H9 (cell line): Measurements from ENCODE around the gene TMEM236. TPM values are rescaled to one million over a fixed set of nuclear protein-coding genes. Genes with fewer than 3 reads are reported as not detected.

ENCODE experiments used
- DNase-seq: peaks from one replicate; pipeline ENCODE4 v3.0.0-alpha.2; 2017
- H2AFZ ChIP-seq: one replicate; pipeline ENCODE4 v1.6.1; 2013; ENCODE audit warnings: mild to moderate bottlenecking, low read length, control low read depth, moderate library complexity
- H2AK5ac ChIP-seq: 2 replicates; pipeline ENCODE4 v1.6.1; 2013; ENCODE audit warnings: low read length, control low read depth, mixed read lengths; ENCODE audit not compliant: insufficient read length
- H2BK120ac ChIP-seq: one replicate; pipeline ENCODE4 v1.6.1; 2013; ENCODE audit warnings: low read depth, mild to moderate bottlenecking, low read length, control low read depth, inconsistent platforms; ENCODE audit not compliant: poor library complexity, severe bottlenecking
- H2BK12ac ChIP-seq: 2 replicates; pipeline ENCODE4 v1.6.1; 2013; ENCODE audit warnings: low read length, control low read depth, mixed read lengths, low read depth; ENCODE audit not compliant: insufficient read length
- H2BK15ac ChIP-seq: 2 replicates; pipeline ENCODE4 v1.6.1; 2013; ENCODE audit warnings: low read depth, low read length, control low read depth
- H2BK20ac ChIP-seq: one replicate; pipeline ENCODE4 v1.6.1; 2013; ENCODE audit warnings: low read depth, mild to moderate bottlenecking, low read length, control low read depth, inconsistent platforms; ENCODE audit not compliant: poor library complexity, severe bottlenecking
- H2BK5ac ChIP-seq: 2 replicates; pipeline ENCODE4 v1.6.1; 2013; ENCODE audit warnings: low read length, control low read depth, mixed read lengths; ENCODE audit not compliant: insufficient read length
- H3K14ac ChIP-seq: 2 replicates; pipeline ENCODE4 v1.6.1; 2013; ENCODE audit warnings: low read length, control low read depth; ENCODE audit not compliant: insufficient read depth
- H3K18ac ChIP-seq: 2 replicates; pipeline ENCODE4 v1.6.1; 2013; ENCODE audit warnings: low read depth, mild to moderate bottlenecking, mixed read lengths, low read length, control low read depth; ENCODE audit not compliant: insufficient read length
- H3K23ac ChIP-seq: 2 replicates; pipeline ENCODE4 v1.6.1; 2013; ENCODE audit warnings: low read length, control low read depth, mixed read lengths, low read depth; ENCODE audit not compliant: insufficient read length
- H3K23me2 ChIP-seq: 2 replicates; pipeline ENCODE4 v1.6.1; 2013; ENCODE audit warnings: low read depth, mild to moderate bottlenecking, mixed read lengths, low read length, control low read depth; ENCODE audit not compliant: insufficient read length, poor library complexity, severe bottlenecking
- H3K27ac ChIP-seq: 2 replicates; pipeline ENCODE4 v1.5.1; 2013; ENCODE audit warnings: low read length, control low read depth, mixed read lengths, low read depth; ENCODE audit not compliant: insufficient read length
- H3K27me3 ChIP-seq: 2 replicates; pipeline ENCODE4 v1.6.1; 2013; ENCODE audit warnings: low read length, control low read depth, inconsistent platforms; ENCODE audit not compliant: insufficient read depth
- H3K4ac ChIP-seq: 2 replicates; pipeline ENCODE4 v1.6.1; 2013; ENCODE audit warnings: low read depth, mild to moderate bottlenecking, control low read depth, inconsistent platforms, low read length, moderate library complexity
- H3K4me1 ChIP-seq: 2 replicates; pipeline ENCODE4 v1.6.1; 2013; ENCODE audit warnings: low read length, control low read depth, inconsistent platforms; ENCODE audit not compliant: insufficient read depth
- H3K4me2 ChIP-seq: 2 replicates; pipeline ENCODE4 v1.6.1; 2013; ENCODE audit warnings: low read length, control low read depth, mixed read lengths; ENCODE audit not compliant: insufficient read length, insufficient read depth
- H3K56ac ChIP-seq: 2 replicates; pipeline ENCODE4 v1.6.1; 2013; ENCODE audit warnings: low read depth, mild to moderate bottlenecking, mixed read lengths, low read length, control low read depth; ENCODE audit not compliant: insufficient read length
- H3K79me1 ChIP-seq: 2 replicates; pipeline ENCODE4 v1.6.1; 2013; ENCODE audit warnings: low read depth, mild to moderate bottlenecking, moderate library complexity, low read length, control low read depth, inconsistent platforms; ENCODE audit not compliant: insufficient read depth, poor library complexity, severe bottlenecking
- H3K79me2 ChIP-seq: 2 replicates; pipeline ENCODE4 v1.6.1; 2013; ENCODE audit warnings: low read length, control low read depth, inconsistent platforms; ENCODE audit not compliant: insufficient read depth
- H3K9ac ChIP-seq: 2 replicates; pipeline ENCODE4 v1.6.1; 2013; ENCODE audit warnings: low read length, control low read depth, mixed read lengths; ENCODE audit not compliant: insufficient read length; ENCODE audit errors: extremely low read depth
- H3K9me3 ChIP-seq: one replicate; pipeline ENCODE4 v1.6.1; 2013; ENCODE audit warnings: low read depth, low read length, inconsistent platforms; ENCODE audit not compliant: control insufficient read depth
- H3T11ph ChIP-seq: one replicate; pipeline ENCODE4 v1.6.1; 2013; ENCODE audit warnings: mild to moderate bottlenecking, low read length, control low read depth, inconsistent platforms
- H4K20me1 ChIP-seq: one replicate; pipeline ENCODE4 v1.6.1; 2013; ENCODE audit not compliant: control insufficient read depth, insufficient read length, insufficient read depth
- H4K5ac ChIP-seq: 2 replicates; pipeline ENCODE4 v1.6.1; 2013; ENCODE audit warnings: low read depth, mild to moderate bottlenecking, mixed read lengths, low read length, control low read depth; ENCODE audit not compliant: insufficient read length
- H4K8ac ChIP-seq: replicated peaks from 2 replicates; pipeline ENCODE4 v1.6.1; 2013; ENCODE audit warnings: low read length, control low read depth, mixed read lengths, low read depth; ENCODE audit not compliant: insufficient read length
- H4K91ac ChIP-seq: 2 replicates; pipeline ENCODE4 v1.6.1; 2013; ENCODE audit warnings: low read depth, mild to moderate bottlenecking, moderate library complexity, mixed read lengths, low read length, control low read depth; ENCODE audit not compliant: insufficient read length
- H3K27ac Mint-ChIP-seq, 3 experiments: 2 replicates in 2 of 3; 3 replicates in 1 of 3; pipeline ENCODE4 v1.8.0; 2020 to 2021; ENCODE audit warnings: mixed read lengths in 3 of 3, mild to moderate bottlenecking in 1 of 3, moderate library complexity in 1 of 3
- H3K27me3 Mint-ChIP-seq: 2 replicates; pipeline ENCODE4 v1.8.0; 2021; ENCODE audit warnings: low read depth, mild to moderate bottlenecking, moderate library complexity, mixed read lengths
- H3K36me3 Mint-ChIP-seq, 3 experiments: 2 replicates in 2 of 3; 3 replicates in 1 of 3; pipeline ENCODE4 v1.8.0; 2020 to 2021; ENCODE audit warnings: low read depth in 3 of 3, mixed read lengths in 3 of 3; ENCODE audit not compliant: insufficient read depth in 1 of 3
- H3K4me1 Mint-ChIP-seq, 2 experiments: 2 replicates each; pipeline ENCODE4 v1.8.0; 2020; ENCODE audit warnings: mixed read lengths in 2 of 2
- H3K4me3 Mint-ChIP-seq, 2 experiments: 2 replicates in 1 of 2; 3 replicates in 1 of 2; pipeline ENCODE4 v1.8.0; 2020 to 2021; ENCODE audit warnings: mild to moderate bottlenecking in 2 of 2, mixed read lengths in 2 of 2, moderate library complexity in 1 of 2
- H3K9me3 Mint-ChIP-seq, 2 experiments: 2 replicates in 1 of 2; 3 replicates in 1 of 2; pipeline ENCODE4 v1.8.0; 2020; ENCODE audit warnings: mild to moderate bottlenecking in 2 of 2, mixed read lengths in 2 of 2, moderate library complexity in 1 of 2
- CTCF ChIP-seq: fragments of 200-600 bp; sonication (generic); conservative IDR thresholded peaks from 3 replicates; pipeline ENCODE4 v1.8.0; 2021; ENCODE audit warnings: antibody characterized with exemption, mild to moderate bottlenecking
- WGBS: extraction: QIAGEN DNeasy Blood & Tissue Kit; methylation state at CpG from one replicate; pipeline ENCODE4 v1.1.7; 2013; ENCODE audit warnings: missing lambda C conversion rate, low lambda C conversion rate, mixed read lengths; ENCODE audit not compliant: insufficient read length; ENCODE audit errors: extremely low coverage; 5-methylcytosine and 5-hydroxymethylcytosine counted together
- total RNA-seq: library from RNA; stranded (reverse); gene quantifications from 2 replicates; pipeline ENCODE4 v1.2.1, GENCODE V29; 2021

Gene TMEM236
- total RNA-seq, 1 experiment from 2014 or later: not detected

DNA sequence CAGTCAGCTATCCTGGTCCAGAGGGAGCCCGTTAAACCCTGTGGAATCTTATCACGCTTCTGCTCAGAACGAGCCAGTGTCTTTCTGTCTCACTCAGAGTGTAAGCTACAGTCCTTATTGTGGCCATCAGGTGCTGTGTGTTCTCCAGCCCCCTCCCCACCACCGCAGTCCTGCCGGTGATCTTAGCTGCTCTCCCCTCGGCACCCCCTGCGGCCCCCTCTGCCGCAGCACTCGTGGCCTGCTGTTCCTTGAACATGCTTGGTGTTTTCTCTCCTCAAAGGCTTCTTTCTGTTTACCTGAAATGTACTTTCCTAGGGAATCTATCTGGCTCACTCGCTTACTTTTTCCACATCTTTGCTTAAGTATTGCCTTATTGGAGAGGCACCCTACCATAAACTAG is 38.2 kb upstream of the TMEM236 start:
- H3K23me2 ChIP-seq: no peaks in the 10 kb centered on the region
- no peaks in the 10 kb centered on the region for H3K27me3 ChIP-seq
- no peak overlapping the region for H2AK5ac ChIP-seq
- Mint-ChIP-seq H3K36me3 (peaks cover 27 to 67% (median 47%) of the 10 kb centered on the region in 3 experiments), H3K4me3 (no peak overlapping the region), H3K9me3 (no peaks in the 10 kb centered on the region; a peak in 1 of 5 replicates), H3K4me1 (peaks cover 6 to 7% of the 10 kb centered on the region in 2 experiments; a peak in 3 of 4 replicates), H3K27ac (peak overlapping the region in 1 of 3 experiments; percentile 24; a peak in 2 of 7 replicates), H3K27me3 (no peaks in the 10 kb centered on the region)
- H4K20me1 ChIP-seq: no peaks in the 10 kb centered on the region
- no peak overlapping the region for H3K27ac ChIP-seq
- H3K23ac ChIP-seq: no peak overlapping the region
- no peaks in the 10 kb centered on the region for H3K79me2 ChIP-seq
- H2BK120ac ChIP-seq: no peak overlapping the region
- no peak overlapping the region for H2AFZ ChIP-seq
- H3K79me1 ChIP-seq: no peaks in the 10 kb centered on the region
- H3K4me2 ChIP-seq: no peak overlapping the region
- no CpG with 5 or more reads among the region's 10 CpGs for WGBS
- no peak overlapping the region for H3K18ac ChIP-seq
- H4K91ac ChIP-seq: no peak overlapping the region
- no peak overlapping the region for H4K8ac ChIP-seq
- no peak overlapping the region for H3K9ac ChIP-seq
- no peak overlapping the region for H4K5ac ChIP-seq
- H2BK20ac ChIP-seq: no peak overlapping the region
- H3K9me3 ChIP-seq: no peaks in the 10 kb centered on the region
- no peaks in the 10 kb centered on the region for H3K4me1 ChIP-seq
- H2BK12ac ChIP-seq: no peak overlapping the region
- no peak for TF ChIP-seq CTCF
- no peak overlapping the region for H2BK5ac ChIP-seq
- no peak overlapping the region for H3T11ph ChIP-seq
- H3K14ac ChIP-seq: no peak overlapping the region; the same call in 1 of the 2 replicates
- H2BK15ac ChIP-seq: no peak overlapping the region
- no peak overlapping the region for H3K56ac ChIP-seq
- no peak for DNase-seq
- H3K4ac ChIP-seq: no peak overlapping the region
